Activated gamma-delta T cell treated with Interleukin-2 at 50 U/mL for 16 hours (primary cell): ENCODE measurements around the gene MARCKS.

Source experiments
- DNase-seq: peaks from one replicate; pipeline ENCODE4 v3.0.0-alpha.2; 2020

MARCKS gene

GRCh38 chr6:113854531-113855499 lies 2.3 kb upstream of the MARCKS start:
- no peak for DNase-seq

- DNase-seq, result no peak
These were observed 1.4 kb upstream of the MARCKS start for GRCh38 chr6:113855500-113856374.

DNA sequence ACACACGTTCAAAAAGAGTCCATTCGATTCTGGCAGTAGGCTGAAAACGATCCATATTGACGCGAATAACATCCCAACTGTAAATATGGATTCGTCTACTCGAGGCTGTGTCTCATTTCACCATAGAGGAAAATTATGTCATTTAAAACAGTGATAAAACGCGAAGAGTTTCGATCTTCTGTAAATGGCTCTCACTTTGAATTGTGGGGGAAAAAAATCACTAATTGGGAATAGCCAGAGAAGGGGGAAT lies 845 bp upstream of the MARCKS start:
- DNase-seq, result no peak

DNA sequence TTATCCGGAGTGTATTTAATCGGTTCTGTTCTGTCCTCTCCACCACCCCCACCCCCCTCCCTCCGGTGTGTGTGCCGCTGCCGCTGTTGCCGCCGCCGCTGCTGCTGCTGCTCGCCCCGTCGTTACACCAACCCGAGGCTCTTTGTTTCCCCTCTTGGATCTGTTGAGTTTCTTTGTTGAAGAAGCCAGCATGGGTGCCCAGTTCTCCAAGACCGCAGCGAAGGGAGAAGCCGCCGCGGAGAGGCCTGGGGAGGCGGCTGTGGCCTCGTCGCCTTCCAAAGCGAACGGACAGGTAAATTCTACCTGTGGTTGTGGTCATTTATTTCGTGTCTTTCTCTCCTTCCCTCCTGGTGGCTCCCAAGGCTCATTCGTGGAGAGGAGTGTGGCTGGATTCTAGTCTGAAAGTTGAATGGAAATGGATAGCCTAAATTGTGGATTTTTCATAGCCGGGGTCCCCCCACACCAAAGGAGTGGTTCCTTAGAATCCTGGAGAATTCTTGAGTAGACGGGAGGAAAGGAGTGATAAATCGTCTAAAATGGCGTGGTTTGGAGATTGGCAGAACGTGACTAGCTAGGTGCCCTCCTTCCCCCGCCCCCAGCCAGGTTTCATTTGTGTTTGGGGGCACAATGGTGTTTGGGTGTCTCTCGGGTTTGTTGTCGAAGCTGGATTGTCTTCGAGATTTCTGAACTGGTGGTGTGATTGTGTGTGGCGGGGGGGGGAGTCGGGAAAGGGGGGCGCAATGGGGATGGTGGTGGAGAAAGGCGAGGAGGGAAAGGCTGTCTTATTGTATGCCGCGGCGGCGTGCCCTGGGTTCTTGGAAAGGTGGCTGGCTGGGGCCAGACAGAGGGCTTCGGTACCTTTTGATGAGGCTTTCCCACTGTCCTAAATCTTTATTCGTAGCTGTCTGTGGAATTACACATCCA lies 673 bp downstream of the MARCKS start:
- DNase-seq, result no peak

DNA sequence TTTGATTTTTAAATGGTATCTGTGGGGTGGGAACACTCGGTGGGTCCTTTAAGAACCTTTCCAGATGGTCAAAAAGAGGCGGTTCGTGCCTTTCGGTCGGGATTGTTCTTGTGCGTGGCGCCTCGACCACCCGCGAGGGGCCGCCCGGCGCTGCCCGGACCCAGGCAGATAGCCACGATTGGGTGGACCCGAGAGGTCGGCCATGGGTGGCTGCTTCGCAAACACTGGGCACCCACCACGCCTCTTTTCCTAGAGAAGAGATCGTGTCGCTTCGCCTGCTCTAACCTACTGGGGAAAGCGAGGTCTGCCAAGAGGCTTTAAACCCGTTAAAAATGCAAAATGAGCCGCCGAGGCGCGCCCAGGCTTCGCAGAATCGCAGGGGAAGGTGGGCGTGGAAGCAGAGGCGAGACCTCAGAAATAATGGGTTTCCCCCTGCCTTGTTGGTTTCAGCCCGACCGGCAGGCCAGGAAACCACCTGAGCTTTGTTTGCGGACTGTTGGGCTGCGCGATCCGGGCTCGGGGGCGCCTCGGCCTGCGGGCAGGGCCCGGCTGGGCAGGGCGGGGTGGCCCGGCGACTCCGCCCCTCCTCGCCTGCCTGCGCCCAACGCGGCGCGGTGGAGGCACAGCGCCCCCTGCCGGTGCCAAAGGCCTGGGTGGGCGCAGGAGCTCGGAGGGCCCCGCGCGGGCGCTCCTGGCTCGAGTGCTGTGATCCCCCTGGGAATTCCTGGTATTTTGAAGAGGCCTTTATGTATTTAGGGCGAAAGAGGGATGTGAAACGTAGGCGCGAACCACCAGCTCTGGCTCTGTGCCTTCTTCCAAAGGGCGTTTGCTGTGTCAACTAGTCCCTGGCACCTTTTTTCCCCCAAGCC lies 1.6 kb downstream of the MARCKS start:
- peak; percentile 59 for DNase-seq

GRCh38 chr6:113859349-113860180 lies 2.4 kb downstream of the MARCKS start:
- DNase-seq, result no peak

DNA sequence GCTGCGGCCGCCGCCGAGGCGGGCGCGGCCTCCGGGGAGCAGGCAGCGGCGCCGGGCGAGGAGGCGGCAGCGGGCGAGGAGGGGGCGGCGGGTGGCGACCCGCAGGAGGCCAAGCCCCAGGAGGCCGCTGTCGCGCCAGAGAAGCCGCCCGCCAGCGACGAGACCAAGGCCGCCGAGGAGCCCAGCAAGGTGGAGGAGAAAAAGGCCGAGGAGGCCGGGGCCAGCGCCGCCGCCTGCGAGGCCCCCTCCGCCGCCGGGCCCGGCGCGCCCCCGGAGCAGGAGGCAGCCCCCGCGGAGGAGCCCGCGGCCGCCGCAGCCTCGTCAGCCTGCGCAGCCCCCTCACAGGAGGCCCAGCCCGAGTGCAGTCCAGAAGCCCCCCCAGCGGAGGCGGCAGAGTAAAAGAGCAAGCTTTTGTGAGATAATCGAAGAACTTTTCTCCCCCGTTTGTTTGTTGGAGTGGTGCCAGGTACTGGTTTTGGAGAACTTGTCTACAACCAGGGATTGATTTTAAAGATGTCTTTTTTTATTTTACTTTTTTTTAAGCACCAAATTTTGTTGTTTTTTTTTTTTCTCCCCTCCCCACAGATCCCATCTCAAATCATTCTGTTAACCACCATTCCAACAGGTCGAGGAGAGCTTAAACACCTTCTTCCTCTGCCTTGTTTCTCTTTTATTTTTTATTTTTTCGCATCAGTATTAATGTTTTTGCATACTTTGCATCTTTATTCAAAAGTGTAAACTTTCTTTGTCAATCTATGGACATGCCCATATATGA lies 3.2 kb downstream of the MARCKS start:
- no peak for DNase-seq

GRCh38 chr6:113862112-113862511 lies 5.0 kb downstream of the MARCKS start:
- no peak for DNase-seq

DNA sequence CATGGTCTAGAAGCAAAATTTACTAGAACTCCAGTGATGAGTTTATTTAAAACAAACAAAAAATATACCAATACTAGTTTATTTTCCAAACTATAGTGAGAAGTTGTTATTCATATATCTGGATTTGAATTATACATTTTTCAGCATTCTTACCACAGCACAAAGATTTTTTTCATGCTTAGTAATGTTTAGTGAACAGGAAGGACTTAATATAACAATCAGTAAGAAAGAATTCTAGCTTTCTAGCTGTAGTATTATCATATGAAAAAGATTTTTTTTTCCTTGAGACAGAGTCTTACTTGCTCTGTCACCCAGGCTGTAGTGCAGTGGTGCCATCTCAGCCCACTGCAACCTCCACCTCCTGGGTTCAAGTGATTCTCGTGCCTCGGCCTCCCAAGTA lies 13.8 kb downstream of the MARCKS start:
- DNase-seq, result no peak

DNA sequence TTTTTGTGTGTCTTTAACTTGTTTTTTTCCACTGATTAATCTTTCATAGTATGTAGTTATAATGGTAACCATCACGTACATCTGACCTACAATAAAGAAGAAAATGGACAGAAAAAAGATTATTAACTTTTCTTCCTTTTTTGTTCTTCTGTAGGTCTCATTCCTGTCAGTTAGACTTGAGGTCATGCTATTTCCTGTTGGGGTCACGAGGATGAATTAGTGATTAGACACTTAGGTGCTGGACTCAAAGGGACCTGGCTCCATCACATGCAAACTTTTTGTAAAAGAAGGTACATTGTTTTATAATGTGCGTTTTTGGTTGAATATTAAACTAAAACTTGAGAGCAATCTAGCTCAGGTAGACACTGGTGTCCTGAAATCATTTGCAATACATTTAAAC lies 14.8 kb downstream of the MARCKS start:
- no peak for DNase-seq

DNA sequence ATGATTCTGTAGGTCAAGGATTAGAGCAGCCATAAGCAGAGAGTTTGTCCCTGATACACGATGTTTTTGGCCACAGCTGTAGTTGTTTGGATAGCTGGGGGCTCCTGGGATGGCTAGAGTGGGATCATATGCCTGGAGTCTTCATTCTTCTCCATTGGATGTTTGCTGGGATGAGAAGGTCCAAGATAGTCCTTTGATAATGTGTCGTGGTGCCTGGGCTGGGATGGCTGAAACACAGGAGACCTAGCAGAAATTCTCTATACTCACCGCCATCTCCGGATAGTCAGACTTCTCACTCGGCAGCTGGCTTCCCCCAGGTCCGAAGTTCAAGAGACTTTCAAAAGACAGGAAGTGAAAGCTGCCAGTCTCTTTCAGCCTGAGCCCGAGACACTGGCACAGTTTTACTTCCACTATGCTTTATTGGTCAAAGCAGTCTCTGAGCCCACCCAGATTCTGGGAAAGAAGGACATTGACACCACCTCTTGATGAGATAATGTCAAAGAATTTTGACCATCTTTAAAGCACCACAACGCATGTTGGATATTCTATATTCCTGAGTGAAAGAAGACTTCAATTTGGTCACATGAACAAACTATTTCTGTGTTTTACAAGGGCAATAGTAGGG lies 16.0 kb downstream of the MARCKS start:
- DNase-seq, result no peak

DNA sequence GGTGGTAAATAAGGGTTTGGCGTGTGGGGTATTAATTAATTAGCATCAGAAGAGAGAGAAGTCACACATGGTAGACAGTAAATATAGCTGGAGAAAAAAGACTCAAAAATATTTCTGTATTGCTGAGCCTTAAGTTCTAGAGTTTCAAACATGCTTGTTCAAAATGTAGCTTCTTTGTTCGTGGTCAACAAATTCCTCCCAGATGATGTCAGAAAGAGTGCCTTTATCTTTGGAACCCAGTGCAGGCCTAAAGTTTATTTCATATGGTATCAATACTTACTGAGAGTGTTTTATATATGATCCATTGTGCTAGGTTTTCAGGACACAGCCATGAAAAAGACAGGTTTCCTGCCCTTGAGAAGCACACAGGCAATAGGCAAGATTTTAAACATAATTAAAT lies 18.3 kb downstream of the MARCKS start:
- no peak for DNase-seq

GRCh38 chr6:113876695-113877094 lies 19.6 kb downstream of the MARCKS start:
- DNase-seq, result no peak

GRCh38 chr6:113879186-113880096 lies 22.3 kb downstream of the MARCKS start:
- no peak for DNase-seq

DNA sequence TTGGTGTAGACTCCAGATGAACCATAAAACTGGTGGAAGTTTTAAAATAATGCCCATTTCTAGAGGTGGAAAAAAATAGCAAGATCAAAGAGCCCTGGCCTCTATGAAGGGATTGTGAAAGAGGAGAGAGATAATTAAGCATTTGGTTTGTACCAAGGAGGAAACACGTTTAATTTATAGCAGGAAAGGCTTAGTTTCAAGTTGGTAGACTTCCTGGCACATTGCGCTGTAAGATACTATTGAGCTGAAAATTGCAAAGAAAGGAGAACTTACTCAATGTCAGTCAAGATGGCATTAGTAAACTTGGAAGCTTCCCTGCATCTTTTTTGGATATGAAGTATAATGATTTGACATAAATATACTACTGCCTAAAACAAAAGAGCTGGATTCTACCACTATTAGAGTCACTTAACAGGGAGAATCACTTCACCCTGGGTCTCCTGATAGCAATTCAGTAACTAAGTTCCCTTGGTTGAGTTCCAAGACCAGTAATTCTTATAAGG lies 24.4 kb downstream of the MARCKS start:
- DNase-seq, result no peak

DNA sequence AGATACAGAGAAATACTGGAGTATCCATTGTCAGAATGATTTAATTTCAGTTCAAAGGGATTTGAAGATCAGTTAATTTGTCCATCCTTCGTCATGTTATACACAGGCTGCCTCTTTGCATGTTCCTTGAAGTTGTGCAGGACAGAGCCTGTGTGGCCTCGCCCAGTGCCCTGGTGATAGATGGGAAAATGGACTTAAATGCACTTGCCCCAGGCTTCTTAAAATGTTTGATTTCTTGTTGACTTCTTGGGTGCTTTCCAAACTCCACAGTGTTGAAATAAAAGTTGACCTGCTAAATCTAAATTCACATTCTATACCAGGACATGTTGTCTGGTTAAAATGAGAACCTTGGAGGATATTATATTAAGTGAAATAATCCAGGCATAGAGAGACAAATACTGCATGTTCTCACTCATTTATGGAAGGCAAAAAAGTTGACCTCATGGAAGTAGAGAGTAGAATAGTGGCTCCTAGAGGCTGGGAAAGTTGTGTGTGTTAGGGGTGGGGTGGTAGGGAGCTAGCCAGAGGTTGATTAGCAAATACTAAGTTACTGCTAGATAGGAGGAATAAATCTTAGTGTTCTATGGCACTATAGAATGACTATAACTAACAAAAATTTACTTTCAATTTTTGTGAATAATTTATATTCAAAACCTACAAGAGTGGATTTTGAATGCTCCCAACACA lies 25.3 kb downstream of the MARCKS start:
- no peak for DNase-seq

DNA sequence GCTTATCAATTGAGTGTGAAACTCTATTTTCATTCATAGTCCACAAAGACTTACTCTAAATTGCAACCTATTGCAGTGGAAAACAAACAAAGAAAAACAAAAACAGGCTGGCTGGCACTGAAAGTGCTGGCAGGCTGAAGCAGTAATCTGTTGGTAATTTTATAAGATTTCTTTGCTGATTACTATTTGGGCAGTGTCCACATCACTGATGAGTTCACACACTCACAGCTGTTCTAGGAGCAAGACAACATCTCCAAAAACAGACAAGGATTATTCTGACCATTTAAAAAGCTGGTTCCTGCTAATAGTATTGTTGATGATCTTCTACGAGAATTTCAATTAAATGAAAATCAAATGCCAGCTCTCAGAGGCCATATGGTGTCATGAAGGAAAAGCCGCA lies 26.9 kb downstream of the MARCKS start:
- DNase-seq, result no peak

DNA sequence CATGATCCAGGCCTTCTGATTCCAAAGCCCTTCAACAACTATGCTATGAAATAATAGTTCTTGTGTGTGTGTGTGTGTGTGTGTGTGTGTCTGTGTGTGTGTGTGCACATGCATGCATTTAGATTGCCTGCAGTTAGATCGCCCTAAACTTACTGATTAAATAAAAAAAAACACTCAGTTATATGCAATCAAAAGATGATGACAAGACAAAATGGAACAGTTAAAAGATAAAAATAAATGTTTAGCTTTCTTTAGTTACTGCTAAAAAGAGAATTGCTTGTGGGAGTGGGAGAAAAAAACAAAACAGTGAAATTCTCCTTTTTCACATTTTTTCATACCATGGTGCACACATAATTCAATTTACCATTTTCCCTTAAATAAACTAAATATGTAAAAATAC lies 29.4 kb downstream of the MARCKS start:
- DNase-seq, result no peak
